ENCODE results near the gene CACNA1C. TPM values are rescaled to one million over a fixed set of nuclear protein-coding genes. Genes with fewer than 3 reads are reported as not detected.

Gene CACNA1C
- total RNA-seq, 2 donors from 2014 or later = 8.1 to 18.2 TPM

GRCh38 chr12:2324387-2324786 lies 271.6 kb downstream of the CACNA1C start:
- Histone ChIP-seq H3K4me3 (no peak overlapping the region), H3K4me1 (replicated peaks) (no peaks in the 10 kb centered on the region), H3K27ac (no peak overlapping the region), H3K36me3 (no peaks in the 10 kb centered on the region), H3K27me3 (replicated peaks; ENCODE audit: insufficient read depth) (no peaks in the 10 kb centered on the region), H3K9me3 (no peaks in the 10 kb centered on the region)
- no peak for DNase-seq (ENCODE audit: low spot score)
- WGBS = 53% methylated on average over 9 of the region's 9 CpGs
- intact Hi-C loops (cut with DNase I) = no loop called here
- TF ChIP-seq POLR2AphosphoS5 (IDR thresholded peaks at IDR 0.05) = no peak
- TF ChIP-seq, protein P1, sequence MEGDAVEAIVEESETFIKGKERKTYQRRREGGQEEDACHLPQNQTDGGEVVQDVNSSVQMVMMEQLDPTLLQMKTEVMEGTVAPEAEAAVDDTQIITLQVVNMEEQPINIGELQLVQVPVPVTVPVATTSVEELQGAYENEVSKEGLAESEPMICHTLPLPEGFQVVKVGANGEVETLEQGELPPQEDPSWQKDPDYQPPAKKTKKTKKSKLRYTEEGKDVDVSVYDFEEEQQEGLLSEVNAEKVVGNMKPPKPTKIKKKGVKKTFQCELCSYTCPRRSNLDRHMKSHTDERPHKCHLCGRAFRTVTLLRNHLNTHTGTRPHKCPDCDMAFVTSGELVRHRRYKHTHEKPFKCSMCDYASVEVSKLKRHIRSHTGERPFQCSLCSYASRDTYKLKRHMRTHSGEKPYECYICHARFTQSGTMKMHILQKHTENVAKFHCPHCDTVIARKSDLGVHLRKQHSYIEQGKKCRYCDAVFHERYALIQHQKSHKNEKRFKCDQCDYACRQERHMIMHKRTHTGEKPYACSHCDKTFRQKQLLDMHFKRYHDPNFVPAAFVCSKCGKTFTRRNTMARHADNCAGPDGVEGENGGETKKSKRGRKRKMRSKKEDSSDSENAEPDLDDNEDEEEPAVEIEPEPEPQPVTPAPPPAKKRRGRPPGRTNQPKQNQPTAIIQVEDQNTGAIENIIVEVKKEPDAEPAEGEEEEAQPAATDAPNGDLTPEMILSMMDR (IDR thresholded peaks at IDR 0.05) = no peak
- TF ChIP-seq POLR2A (IDR thresholded peaks at IDR 0.05) = no peak

DNA sequence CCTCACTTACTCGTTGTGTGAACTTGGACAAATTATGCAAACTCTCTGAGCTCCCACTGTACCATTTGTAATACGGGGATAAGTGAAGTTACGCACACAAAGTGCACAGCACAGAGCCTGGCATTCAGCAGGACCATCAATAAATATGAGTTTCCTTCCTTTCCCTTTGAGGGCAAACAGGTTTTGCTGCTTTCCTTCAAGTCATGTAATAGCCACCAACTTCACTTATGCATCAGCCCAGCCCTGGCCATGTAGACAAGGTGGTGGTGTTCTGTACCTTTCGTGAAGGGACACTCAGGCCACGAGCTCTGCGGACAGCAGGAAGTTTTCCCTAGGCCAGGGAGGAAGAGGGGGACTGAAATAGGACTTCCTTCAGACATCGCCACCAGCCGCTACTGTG lies 272.7 kb downstream of the CACNA1C start:
- DNase-seq (ENCODE audit: low spot score) = no peak
- no peaks in the 10 kb centered on the region for H3K27me3 ChIP-seq (replicated peaks; ENCODE audit: insufficient read depth)
- intact Hi-C loops (cut with DNase I) = no loop called here
- no peaks in the 10 kb centered on the region for H3K4me1 ChIP-seq (replicated peaks)
- 66% methylated on average over 8 of the region's 8 CpGs for WGBS
- no peak overlapping the region for H3K4me3 ChIP-seq
- no peak overlapping the region for H3K27ac ChIP-seq
- TF ChIP-seq POLR2A (IDR thresholded peaks at IDR 0.05) (no peak), POLR2AphosphoS5 (IDR thresholded peaks at IDR 0.05) (no peak)
- TF ChIP-seq, protein P1 (IDR thresholded peaks at IDR 0.05) = no peak
- no peaks in the 10 kb centered on the region for H3K36me3 ChIP-seq
- H3K9me3 ChIP-seq = no peaks in the 10 kb centered on the region

GRCh38 chr12:2326470-2326869 lies 273.7 kb downstream of the CACNA1C start:
- WGBS = 87% methylated on average over 5 of the region's 5 CpGs
- no peak for DNase-seq (ENCODE audit: low spot score)
- H3K9me3 ChIP-seq = no peaks in the 10 kb centered on the region
- H3K4me3 ChIP-seq = no peak overlapping the region
- intact Hi-C loops (cut with DNase I) = no loop called here
- H3K4me1 ChIP-seq (replicated peaks) = no peaks in the 10 kb centered on the region
- H3K27ac ChIP-seq = no peak overlapping the region
- H3K36me3 ChIP-seq = no peaks in the 10 kb centered on the region
- no peaks in the 10 kb centered on the region for H3K27me3 ChIP-seq (replicated peaks; ENCODE audit: insufficient read depth)
- TF ChIP-seq POLR2AphosphoS5 (IDR thresholded peaks at IDR 0.05) (no peak), POLR2A (IDR thresholded peaks at IDR 0.05) (no peak)
- TF ChIP-seq, protein P1 (IDR thresholded peaks at IDR 0.05) = no peak

- H3K4me1 ChIP-seq (replicated peaks) = no peaks in the 10 kb centered on the region
- WGBS = 96% methylated on average over 3 of the region's 3 CpGs
- TF ChIP-seq POLR2A (IDR thresholded peaks at IDR 0.05) = no peak
- TF ChIP-seq, protein P1 (IDR thresholded peaks at IDR 0.05) = no peak
- no peak for TF ChIP-seq POLR2AphosphoS5 (IDR thresholded peaks at IDR 0.05)
- H3K4me3 ChIP-seq = no peak overlapping the region
- H3K27ac ChIP-seq = no peak overlapping the region
- no peak for DNase-seq (ENCODE audit: low spot score)
- H3K9me3 ChIP-seq = no peaks in the 10 kb centered on the region
- intact Hi-C loops (cut with DNase I) = no loop called here
- no peaks in the 10 kb centered on the region for H3K36me3 ChIP-seq
- H3K27me3 ChIP-seq (replicated peaks; ENCODE audit: insufficient read depth) = no peaks in the 10 kb centered on the region
Observed at GRCh38 chr12:2328661-2329060, 275.9 kb downstream of the CACNA1C start.

DNA sequence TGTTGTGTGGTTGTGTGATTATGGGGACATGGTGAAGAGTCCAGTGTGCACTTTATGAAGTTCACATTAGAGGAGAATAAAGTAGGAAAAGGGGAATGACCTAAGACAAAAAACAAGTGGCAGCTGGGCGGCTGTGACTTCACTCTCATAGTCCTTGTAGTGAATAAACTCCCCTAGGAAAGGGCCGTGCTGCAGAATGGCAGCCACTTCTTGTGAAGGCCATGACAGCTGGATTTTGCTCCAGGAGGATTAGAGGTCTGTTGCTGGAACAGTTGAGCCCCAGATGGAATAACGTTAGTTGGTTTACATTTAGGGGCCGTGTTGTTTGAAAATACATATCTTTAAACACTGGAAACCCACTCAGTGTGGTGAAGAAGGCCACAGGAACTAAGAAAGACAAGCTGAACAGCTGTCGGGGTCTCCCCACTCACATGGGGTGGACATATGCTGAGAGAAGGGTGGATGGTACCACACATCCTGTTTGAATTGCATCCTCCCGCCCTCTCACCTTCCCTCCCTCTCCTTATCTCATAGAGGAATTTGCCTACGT lies 276.9 kb downstream of the CACNA1C start:
- TF ChIP-seq, protein P1 (IDR thresholded peaks at IDR 0.05) = no peak
- intact Hi-C loops (cut with DNase I) = no loop called here
- WGBS = 86% methylated on average over 7 of the region's 7 CpGs
- Histone ChIP-seq H3K36me3 (no peaks in the 10 kb centered on the region), H3K4me3 (no peak overlapping the region), H3K27ac (no peak overlapping the region), H3K9me3 (no peaks in the 10 kb centered on the region), H3K27me3 (replicated peaks; ENCODE audit: insufficient read depth) (no peaks in the 10 kb centered on the region), H3K4me1 (replicated peaks) (no peaks in the 10 kb centered on the region)
- DNase-seq (ENCODE audit: low spot score) = no peak
